ENCODE results near the gene PRPF39. TPM values are rescaled to one million over a fixed set of nuclear protein-coding genes. Genes with fewer than 3 reads are reported as not detected.

PRPF39 gene
- total RNA-seq, 2 experiments from 2014 or later, result 58.9 to 64.3 TPM

GRCh38 chr14:45066667-45067066 is 17.2 kb upstream of the PRPF39 start:
- H3K27ac ChIP-seq (ENCODE audit: low read depth in 1 of 2, low read length in 2 of 2), result no peak overlapping the region
- no peaks in the 10 kb centered on the region for H3K36me3 ChIP-seq (ENCODE audit: insufficient read depth, low read length)
- ATAC-seq (ENCODE audit: poor library complexity), result no peak
- no peaks in the 10 kb centered on the region for H3K4me1 ChIP-seq (ENCODE audit: insufficient read depth, low read length)
- no peak overlapping the region for H3K4me3 ChIP-seq (ENCODE audit: low read length)
- intact Hi-C loops (cut with DNase I, micrococcal nuclease), result no loop called here
- H3K4me1 Mint-ChIP-seq (ENCODE audit: low read depth), result no peaks in the 10 kb centered on the region
- H3K27me3 ChIP-seq (ENCODE audit: control insufficient read depth in 1 of 2, insufficient read depth in 2 of 2, low read length in 2 of 2), result no peaks in the 10 kb centered on the region
- POLR2A ChIA-PET, result no interaction called here
- H3K9me3 ChIP-seq (ENCODE audit: control insufficient read depth in 1 of 2, insufficient read depth in 1 of 2, low read length in 2 of 2), result no peaks in the 10 kb centered on the region
- no peak for TF ChIP-seq CTCF (IDR thresholded peaks at IDR 0.05)
- no peak for DNase-seq
- H3K4me3 Mint-ChIP-seq, result no peak overlapping the region
- no peaks in the 10 kb centered on the region for H3K36me3 Mint-ChIP-seq (ENCODE audit: low read depth)
- H3K27me3 Mint-ChIP-seq, result no peaks in the 10 kb centered on the region
- no peak overlapping the region for H3K27ac Mint-ChIP-seq
- H3K9me3 Mint-ChIP-seq, result no peaks in the 10 kb centered on the region
- CTCF ChIA-PET, result no interaction called here

- TF ChIP-seq CTCF (IDR thresholded peaks at IDR 0.05), result no peak
- CTCF ChIA-PET, result no interaction called here
- Histone ChIP-seq H3K27ac (ENCODE audit: low read depth in 1 of 2, low read length in 2 of 2) (no peak overlapping the region), H3K36me3 (ENCODE audit: insufficient read depth, low read length) (no peaks in the 10 kb centered on the region), H3K27me3 (ENCODE audit: control insufficient read depth in 1 of 2, insufficient read depth in 2 of 2, low read length in 2 of 2) (no peaks in the 10 kb centered on the region), H3K4me3 (ENCODE audit: low read length) (no peak overlapping the region), H3K9me3 (ENCODE audit: control insufficient read depth in 1 of 2, insufficient read depth in 1 of 2, low read length in 2 of 2) (no peaks in the 10 kb centered on the region), H3K4me1 (ENCODE audit: insufficient read depth, low read length) (no peaks in the 10 kb centered on the region)
- POLR2A ChIA-PET, result no interaction called here
- Mint-ChIP-seq H3K4me1 (ENCODE audit: low read depth) (no peaks in the 10 kb centered on the region), H3K27ac (no peak overlapping the region), H3K4me3 (no peak overlapping the region), H3K36me3 (ENCODE audit: low read depth) (peaks cover 4% of the 10 kb centered on the region), H3K27me3 (no peaks in the 10 kb centered on the region), H3K9me3 (no peaks in the 10 kb centered on the region)
- no peak for ATAC-seq (ENCODE audit: poor library complexity)
- DNase-seq, result no peak
- intact Hi-C loops (cut with DNase I, micrococcal nuclease), result no loop called here
Measured at GRCh38 chr14:45068396-45068795, 15.5 kb upstream of the PRPF39 start.

GRCh38 chr14:45070215-45070614 is 13.7 kb upstream of the PRPF39 start:
- Histone ChIP-seq H3K27me3 (ENCODE audit: control insufficient read depth in 1 of 2, insufficient read depth in 2 of 2, low read length in 2 of 2) (no peaks in the 10 kb centered on the region), H3K4me1 (ENCODE audit: insufficient read depth, low read length) (no peaks in the 10 kb centered on the region), H3K36me3 (ENCODE audit: insufficient read depth, low read length) (no peaks in the 10 kb centered on the region), H3K27ac (ENCODE audit: low read depth in 1 of 2, low read length in 2 of 2) (no peak overlapping the region), H3K9me3 (ENCODE audit: control insufficient read depth in 1 of 2, insufficient read depth in 1 of 2, low read length in 2 of 2) (no peaks in the 10 kb centered on the region), H3K4me3 (ENCODE audit: low read length) (no peak overlapping the region)
- POLR2A ChIA-PET, result no interaction called here
- Mint-ChIP-seq H3K9me3 (no peaks in the 10 kb centered on the region), H3K27me3 (no peaks in the 10 kb centered on the region), H3K4me1 (ENCODE audit: low read depth) (no peaks in the 10 kb centered on the region), H3K27ac (no peak overlapping the region), H3K4me3 (no peak overlapping the region), H3K36me3 (ENCODE audit: low read depth) (peaks cover 4% of the 10 kb centered on the region)
- ATAC-seq (ENCODE audit: poor library complexity), result no peak
- TF ChIP-seq CTCF (IDR thresholded peaks at IDR 0.05), result no peak
- DNase-seq, result no peak
- CTCF ChIA-PET, result interaction anchor here (0.8 kb wide), 1 partner anchor 55 kb away, joined by 3 read pairs; no protein-coding TSS in a partner anchor
- intact Hi-C loops (cut with DNase I, micrococcal nuclease), result no loop called here
